Ramos (cell line): ENCODE measurements around the gene TMEM229B.

ENCODE experiments used
- in situ Hi-C: fragments of 300-500 bp; cut with MboI; formaldehyde crosslinking; loops from one replicate; pipeline ENCODE4 v1.14.3; 2022; ENCODE audit warnings: low sequenced_read_pairs; ENCODE audit not compliant: unreplicated experiment

The TMEM229B gene

DNA sequence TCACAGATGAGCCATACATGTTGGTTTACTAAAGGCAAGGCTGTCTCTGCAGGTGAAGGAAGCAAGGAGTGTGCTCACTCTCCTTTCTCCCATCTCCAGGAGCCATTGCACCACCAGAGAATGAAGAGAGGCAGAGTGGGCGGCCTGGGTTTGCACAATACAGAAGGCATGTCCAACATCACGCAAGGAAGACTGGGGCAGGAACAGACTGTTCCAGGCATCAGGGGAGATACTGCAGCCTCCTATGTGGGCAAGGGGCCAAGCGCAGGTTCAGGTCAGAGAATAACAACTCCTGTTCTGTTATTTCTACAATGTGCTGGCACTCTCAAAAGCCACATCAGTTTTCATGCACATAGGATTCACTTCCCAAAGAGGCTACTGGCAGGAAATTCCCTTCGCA is 1.7 kb upstream of the TMEM229B start:
- in situ Hi-C loops: no loop called here

GRCh38 chr14:67487332-67487731 is 1.2 kb downstream of the TMEM229B start:
- in situ Hi-C loops: no loop called here

DNA sequence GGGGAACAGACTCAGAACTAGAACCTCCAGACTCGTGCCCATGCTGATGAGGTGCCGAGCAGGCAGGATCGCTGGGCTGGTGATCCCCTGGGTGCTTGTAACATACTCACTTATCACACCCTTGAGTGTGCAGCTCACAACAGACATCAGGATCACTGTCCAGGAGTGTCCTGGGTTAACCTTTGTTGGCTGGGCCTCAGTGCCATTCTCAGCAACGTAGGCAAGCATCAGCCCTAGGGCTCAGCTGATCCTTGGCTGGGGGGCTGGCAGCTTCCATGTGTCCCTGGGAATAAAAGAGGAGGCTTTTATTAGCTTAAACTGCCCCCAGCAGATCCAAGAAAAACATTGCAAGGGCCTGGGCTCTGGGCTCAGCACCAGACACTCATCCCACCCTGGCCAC is 1.6 kb downstream of the TMEM229B start:
- in situ Hi-C loops: no loop called here

GRCh38 chr14:67485501-67486095 is 2.9 kb downstream of the TMEM229B start:
- in situ Hi-C loops: no loop called here

GRCh38 chr14:67483579-67484285 is 4.8 kb downstream of the TMEM229B start:
- in situ Hi-C loops: no loop called here

- in situ Hi-C loops: no loop called here
Measured at GRCh38 chr14:67482231-67483164, 6.0 kb downstream of the TMEM229B start.

DNA sequence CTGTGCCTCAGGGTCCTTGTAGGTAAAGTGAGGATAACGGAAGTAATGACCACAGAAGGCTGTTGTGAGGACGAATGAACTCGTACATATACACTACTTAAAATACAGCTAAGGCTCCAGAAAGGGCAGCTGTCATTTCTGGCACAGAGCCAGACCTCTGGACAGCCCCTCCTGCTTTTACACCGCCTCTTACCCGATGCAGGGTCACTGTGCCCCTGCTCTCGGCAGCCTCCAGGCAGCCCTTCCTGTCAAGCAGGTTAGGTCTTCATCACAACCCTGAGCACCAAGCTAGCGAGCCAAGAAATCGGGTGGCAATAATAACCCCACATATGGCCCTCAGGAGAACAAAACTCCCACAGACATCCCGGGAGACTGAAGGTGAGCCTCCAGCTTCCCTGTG is 8.5 kb downstream of the TMEM229B start:
- in situ Hi-C loops: no loop called here

GRCh38 chr14:67478800-67479084 is 9.8 kb downstream of the TMEM229B start:
- in situ Hi-C loops: no loop called here

DNA sequence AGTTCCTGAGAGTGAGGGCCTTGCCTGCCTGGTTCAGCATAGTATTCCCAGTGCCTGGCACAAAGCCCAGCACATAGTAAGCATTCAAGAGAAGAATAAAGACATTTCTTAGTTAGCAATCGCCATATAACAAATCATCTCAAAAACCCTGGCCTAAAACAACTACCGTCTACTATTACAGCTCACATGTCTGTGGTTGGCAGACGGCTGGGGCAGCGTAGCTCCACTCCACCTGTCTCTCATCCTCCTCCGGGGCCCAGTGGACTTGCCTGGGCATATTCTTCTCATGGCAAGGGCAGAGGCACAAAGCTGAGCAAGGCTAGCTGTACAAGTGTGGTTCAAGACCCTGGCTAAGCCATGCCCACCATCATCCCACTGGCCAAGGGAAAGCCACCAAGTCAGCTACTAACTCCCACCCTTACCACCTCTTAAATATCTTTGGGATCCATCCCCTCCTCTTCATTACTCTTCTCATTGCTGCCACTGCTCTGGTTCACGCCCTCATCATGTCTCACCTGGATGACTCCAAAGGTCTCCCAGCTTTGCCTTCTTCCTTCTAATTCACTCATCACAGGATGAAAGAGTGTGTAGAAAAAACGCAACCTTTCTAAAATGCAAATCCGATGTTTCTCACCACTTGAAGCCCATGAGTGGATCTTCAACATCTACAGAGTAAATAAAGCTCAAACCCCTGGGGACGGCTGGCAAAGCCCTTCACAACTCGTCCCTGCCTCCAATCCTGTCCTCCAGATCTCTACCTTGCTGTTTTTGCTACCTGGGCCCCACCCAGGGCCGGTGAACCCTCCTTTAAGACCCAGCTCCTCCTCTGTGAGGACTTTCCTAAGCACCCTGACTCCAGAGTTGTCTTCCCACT is 10.4 kb downstream of the TMEM229B start:
- in situ Hi-C loops: no loop called here

DNA sequence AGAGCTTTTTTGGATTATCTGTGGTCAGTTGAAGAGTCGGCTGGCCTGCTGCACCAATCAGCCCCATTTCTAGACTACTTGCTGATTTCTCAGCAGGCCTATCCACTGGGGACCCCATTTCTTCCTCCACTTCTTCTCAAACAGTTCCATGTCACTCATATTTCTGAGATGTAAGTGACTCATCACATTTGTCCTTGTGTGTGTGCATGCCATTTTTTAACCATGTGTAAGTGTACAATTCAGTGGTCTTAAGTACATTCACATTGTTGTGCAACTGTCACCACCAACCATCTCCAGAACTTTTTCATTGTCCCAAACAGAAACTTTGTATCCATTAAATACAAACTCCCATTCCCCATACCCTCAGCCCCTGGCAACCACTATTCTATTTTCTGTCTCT is 14.2 kb downstream of the TMEM229B start:
- in situ Hi-C loops: no loop called here

- in situ Hi-C loops: no loop called here
Measured at GRCh38 chr14:67473290-67474082, 15.0 kb downstream of the TMEM229B start.

GRCh38 chr14:67472726-67473125 is 15.8 kb downstream of the TMEM229B start:
- in situ Hi-C loops: no loop called here

- in situ Hi-C loops: no loop called here
Measured at GRCh38 chr14:67469954-67470353, 18.6 kb downstream of the TMEM229B start.

GRCh38 chr14:67468378-67468730 is 20.2 kb downstream of the TMEM229B start:
- in situ Hi-C loops: no loop called here

- in situ Hi-C loops: no loop called here
Measured at GRCh38 chr14:67467134-67467533, 21.4 kb downstream of the TMEM229B start.

DNA sequence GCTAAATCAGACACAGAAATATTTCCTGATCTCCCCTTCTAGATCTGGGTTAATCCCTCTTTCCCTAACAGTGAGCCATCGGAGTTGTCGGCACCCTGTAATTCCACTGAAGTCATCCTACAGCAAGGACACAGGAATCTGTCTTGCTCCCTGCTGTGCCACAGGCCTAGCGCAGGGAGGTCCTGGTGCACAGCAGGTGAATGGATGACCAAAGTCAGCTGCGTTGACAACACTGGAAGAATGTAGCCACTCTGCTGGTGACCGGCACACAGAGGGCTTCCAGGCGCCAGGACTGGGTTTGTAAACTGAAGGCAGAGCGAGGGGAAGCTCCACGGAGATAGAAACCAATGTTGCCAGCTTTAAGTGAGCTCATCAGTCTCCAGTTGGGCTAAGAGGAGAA is 23.6 kb downstream of the TMEM229B start:
- in situ Hi-C loops: no loop called here

DNA sequence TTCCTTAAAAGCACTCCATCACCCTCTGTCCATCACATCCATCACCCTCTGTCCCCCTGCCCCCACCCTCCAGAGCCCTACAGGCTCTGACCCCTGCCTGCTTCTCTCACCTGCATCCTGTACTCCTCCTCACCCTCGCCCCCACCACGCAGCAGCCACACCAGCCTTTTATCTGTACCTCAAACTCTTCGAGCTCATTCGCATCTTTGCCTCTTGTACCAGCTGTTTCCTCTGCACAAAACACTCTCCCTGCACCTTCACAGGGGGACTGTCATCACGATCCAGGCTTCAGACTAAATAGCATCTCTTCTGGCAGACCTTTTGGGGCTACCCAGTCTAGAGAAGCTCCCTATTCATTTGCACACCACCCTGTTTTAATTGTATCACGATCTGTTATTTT is 24.1 kb downstream of the TMEM229B start:
- in situ Hi-C loops: no loop called here

GRCh38 chr14:67463900-67464299 is 24.6 kb downstream of the TMEM229B start:
- in situ Hi-C loops: no loop called here

DNA sequence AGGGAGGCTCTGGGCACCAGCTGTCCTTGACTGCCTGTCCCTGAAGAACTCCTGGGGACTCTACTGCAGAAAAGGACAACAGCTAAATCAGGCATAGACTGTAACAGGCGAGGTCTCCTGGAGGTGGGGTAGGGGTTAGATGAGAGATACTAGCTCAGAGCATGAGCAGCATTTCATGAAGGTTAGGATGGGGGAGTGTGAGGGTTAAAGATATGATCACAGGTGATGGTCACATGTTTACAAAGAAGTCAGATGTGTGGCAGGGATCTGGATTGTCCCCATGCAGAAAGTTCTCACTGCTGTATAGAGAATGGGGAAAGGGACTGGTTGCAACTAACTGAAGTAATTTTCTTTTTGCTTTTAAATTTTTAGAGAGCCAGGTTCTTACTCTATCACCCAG is 26.5 kb downstream of the TMEM229B start:
- in situ Hi-C loops: no loop called here
